ENCODE data around the gene POU2AF1.

DNA sequence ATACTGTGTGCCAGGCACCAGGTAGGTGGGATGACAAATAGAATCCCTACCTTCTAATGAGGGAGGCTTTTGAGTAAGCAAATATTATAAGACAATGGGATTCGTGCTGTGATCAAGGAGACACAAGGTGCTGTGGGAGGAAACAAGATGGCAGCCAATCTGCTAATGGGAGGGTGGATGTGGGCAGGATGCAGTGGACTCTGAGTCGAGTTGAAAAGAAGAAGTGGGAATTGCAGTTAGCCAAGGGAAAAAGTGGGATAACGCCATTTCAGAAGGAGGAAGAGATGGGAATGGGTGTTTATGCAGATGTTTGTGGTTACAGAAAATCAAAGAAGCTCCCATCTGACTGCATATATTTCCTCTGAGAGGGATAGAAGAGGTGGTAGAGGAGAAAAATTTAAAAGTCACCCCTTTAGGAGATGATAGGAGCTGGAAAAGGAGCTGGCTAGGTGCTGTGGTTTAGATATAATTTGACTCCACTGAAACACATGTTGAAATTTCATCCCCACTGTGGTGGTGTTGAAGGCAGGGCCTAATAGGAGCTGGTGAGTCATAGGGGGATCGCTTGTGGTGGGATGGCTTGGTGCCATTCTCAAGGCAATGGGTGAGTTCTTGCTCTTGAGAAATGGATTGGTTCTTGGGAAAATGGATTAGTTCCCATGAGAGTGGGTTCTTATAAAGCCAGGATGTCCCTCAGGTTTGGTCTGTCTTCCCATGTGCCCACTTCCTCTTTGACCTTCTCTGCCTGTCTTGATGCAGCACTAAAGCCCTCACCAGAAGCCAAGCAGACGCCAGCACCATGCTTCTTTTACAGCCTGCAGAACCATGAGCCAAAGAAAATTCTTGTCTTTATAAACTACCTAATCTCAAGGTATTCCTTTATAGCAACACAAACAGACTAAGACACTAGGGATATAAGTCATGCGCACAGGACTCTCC is 30.0 kb upstream of the POU2AF1 start:
- TF ChIP-seq RAD21 (IDR thresholded peaks at IDR 0.05; ENCODE audit: low read depth) (no peak), TAF1 (IDR thresholded peaks at IDR 0.05; ENCODE audit: low read depth) (no peak), CEBPB (IDR thresholded peaks at IDR 0.05) (no peak), EP300 (IDR thresholded peaks at IDR 0.05; ENCODE audit: borderline replicate concordance) (no peak), YY1 (IDR thresholded peaks at IDR 0.05; ENCODE audit: low read depth) (no peak), TEAD4 (IDR thresholded peaks at IDR 0.05) (no peak), FOXM1 (IDR thresholded peaks at IDR 0.05; ENCODE audit: borderline replicate concordance, low read depth) (no peak), NFIC (IDR thresholded peaks at IDR 0.05) (no peak), EGR1 (IDR thresholded peaks at IDR 0.05) (no peak)
- TF ChIP-seq, protein P1, sequence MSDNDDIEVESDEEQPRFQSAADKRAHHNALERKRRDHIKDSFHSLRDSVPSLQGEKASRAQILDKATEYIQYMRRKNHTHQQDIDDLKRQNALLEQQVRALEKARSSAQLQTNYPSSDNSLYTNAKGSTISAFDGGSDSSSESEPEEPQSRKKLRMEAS (IDR thresholded peaks at IDR 0.05) = no peak
- TF ChIP-seq, protein P2, sequence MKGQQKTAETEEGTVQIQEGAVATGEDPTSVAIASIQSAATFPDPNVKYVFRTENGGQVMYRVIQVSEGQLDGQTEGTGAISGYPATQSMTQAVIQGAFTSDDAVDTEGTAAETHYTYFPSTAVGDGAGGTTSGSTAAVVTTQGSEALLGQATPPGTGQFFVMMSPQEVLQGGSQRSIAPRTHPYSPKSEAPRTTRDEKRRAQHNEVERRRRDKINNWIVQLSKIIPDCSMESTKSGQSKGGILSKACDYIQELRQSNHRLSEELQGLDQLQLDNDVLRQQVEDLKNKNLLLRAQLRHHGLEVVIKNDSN (IDR thresholded peaks at IDR 0.05) = no peak
- TF ChIP-seq, protein P3, sequence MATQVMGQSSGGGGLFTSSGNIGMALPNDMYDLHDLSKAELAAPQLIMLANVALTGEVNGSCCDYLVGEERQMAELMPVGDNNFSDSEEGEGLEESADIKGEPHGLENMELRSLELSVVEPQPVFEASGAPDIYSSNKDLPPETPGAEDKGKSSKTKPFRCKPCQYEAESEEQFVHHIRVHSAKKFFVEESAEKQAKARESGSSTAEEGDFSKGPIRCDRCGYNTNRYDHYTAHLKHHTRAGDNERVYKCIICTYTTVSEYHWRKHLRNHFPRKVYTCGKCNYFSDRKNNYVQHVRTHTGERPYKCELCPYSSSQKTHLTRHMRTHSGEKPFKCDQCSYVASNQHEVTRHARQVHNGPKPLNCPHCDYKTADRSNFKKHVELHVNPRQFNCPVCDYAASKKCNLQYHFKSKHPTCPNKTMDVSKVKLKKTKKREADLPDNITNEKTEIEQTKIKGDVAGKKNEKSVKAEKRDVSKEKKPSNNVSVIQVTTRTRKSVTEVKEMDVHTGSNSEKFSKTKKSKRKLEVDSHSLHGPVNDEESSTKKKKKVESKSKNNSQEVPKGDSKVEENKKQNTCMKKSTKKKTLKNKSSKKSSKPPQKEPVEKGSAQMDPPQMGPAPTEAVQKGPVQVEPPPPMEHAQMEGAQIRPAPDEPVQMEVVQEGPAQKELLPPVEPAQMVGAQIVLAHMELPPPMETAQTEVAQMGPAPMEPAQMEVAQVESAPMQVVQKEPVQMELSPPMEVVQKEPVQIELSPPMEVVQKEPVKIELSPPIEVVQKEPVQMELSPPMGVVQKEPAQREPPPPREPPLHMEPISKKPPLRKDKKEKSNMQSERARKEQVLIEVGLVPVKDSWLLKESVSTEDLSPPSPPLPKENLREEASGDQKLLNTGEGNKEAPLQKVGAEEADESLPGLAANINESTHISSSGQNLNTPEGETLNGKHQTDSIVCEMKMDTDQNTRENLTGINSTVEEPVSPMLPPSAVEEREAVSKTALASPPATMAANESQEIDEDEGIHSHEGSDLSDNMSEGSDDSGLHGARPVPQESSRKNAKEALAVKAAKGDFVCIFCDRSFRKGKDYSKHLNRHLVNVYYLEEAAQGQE (IDR thresholded peaks at IDR 0.05; ENCODE audit: low read depth) = no peak
